Choroid plexus epithelial cell (primary cell): ENCODE measurements around the gene ABCC12.

Experiments used
- DNase-seq: peaks from one replicate; pipeline ENCODE4 v3.0.0-alpha.2; 2010; ENCODE audit warnings: low read depth
- H3K4me3 ChIP-seq: 2 replicates; pipeline ENCODE4 v1.5.1; 2011; ENCODE audit warnings: low read depth, mild to moderate bottlenecking, control low read depth, low read length, moderate library complexity
- CTCF ChIP-seq: conservative IDR thresholded peaks from 2 replicates; pipeline ENCODE4 v1.5.1; 2011; ENCODE audit warnings: low read depth, mild to moderate bottlenecking, control low read depth, inconsistent platforms, low read length, moderate library complexity

Gene ABCC12

DNA sequence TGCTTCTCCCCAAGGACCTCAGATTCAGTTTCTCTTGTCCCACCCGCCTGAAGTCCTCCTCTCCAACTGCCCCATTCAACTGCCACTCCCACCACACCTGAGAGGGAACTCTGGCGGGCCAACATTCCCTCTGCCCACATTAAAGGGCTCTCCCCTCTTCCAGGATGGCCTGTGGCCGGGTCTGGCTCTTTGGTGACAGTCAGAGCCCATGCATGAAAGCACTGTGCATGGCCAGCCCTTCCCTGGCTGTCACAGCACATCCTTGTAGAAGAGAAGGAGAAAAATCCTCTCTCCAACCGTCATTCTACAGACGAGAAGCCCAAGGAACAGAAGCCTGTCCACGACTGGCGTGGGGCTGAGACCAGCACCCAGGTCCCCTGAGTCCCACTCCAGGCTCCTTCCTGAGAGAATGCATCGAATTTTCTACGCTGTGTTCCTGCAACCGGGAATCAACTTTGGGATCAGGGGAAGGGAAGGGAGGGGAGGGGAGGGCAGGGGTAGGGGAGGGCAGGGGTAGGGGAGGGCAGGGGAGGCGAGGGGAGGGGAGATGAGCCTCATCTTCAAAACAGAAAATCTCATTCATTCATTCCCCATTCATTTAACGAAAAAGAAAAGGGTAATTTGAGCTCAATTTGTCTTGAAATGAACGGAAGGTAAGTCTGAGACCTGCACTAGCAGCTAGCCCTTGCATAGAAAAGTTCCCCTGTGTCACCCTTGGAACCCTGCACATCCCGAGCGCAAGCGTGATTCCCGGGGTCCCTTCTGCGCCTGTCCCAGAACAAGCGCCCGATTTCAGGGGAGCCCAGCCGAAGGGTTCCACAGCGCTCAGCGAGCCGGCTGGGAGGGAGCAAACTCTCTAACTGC is at the start of gene ABCC12:
TSS of gene ABCC12 (minus strand) at position 68 of the 864 bp plus-strand sequence. CDS start 9,569 bp downstream, outside the sequence.
- no peak for DNase-seq
- TF ChIP-seq CTCF: no peak
- peak within 1 kb of the TSS; percentile 26 for H3K4me3 ChIP-seq

DNA sequence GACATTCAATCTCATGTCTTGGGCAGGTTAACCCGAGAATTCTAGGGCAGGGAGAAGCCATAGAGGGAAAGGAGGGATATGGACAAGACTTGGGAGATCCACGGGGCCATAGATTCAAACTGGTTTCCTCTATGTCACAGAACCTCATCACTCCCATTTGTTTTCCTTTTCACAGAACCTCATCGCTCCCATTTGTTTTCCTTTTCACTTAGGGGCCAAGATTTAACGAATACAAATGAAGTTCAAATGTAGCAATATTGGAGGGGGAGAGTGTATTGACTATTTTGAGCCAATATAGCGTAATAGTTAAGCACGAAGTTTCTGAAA is 49.0 kb upstream of the ABCC12 start:
- no peak for TF ChIP-seq CTCF
- no peak overlapping the region for H3K4me3 ChIP-seq
- no peak for DNase-seq

DNA sequence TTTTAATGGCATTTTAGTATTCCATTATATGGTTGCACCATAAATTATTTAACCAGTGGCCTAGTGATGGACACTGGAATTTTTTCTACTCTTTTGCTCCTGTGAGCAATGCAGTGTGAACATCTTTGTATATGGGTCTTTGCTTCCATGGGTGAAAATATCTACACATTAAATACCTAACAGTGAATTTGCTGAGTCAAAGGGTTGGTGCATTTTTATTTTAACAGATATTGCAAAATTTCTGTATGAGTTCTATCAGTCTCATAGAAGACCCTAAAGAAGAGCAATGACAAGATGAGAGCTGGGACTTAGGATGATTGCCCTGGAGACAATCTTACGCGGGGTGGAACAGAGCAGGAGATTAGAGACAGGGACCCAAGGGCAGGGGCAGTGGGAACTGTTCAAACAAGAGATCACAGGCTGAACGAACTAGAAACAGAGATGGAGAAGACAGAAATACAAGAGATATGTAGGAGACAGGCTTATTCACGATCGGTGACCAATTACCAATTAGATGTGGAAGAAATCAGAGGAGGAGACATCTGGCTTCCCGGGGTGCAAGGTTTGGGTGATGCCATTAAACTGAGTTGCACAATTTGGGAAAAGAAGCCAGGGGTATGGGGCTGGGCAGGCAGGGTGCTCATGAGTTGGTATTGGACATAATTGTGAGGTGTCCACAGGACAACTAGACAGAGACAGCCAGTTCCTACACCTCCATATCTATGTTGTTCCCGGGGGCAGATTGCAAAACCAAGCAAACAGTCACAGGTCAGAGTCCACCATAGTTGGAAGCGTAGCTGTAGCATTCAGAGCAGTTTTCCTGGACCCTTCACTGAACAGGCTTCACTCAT is 48.4 kb upstream of the ABCC12 start:
- no peak for TF ChIP-seq CTCF
- no peak overlapping the region for H3K4me3 ChIP-seq
- no peak for DNase-seq

DNA sequence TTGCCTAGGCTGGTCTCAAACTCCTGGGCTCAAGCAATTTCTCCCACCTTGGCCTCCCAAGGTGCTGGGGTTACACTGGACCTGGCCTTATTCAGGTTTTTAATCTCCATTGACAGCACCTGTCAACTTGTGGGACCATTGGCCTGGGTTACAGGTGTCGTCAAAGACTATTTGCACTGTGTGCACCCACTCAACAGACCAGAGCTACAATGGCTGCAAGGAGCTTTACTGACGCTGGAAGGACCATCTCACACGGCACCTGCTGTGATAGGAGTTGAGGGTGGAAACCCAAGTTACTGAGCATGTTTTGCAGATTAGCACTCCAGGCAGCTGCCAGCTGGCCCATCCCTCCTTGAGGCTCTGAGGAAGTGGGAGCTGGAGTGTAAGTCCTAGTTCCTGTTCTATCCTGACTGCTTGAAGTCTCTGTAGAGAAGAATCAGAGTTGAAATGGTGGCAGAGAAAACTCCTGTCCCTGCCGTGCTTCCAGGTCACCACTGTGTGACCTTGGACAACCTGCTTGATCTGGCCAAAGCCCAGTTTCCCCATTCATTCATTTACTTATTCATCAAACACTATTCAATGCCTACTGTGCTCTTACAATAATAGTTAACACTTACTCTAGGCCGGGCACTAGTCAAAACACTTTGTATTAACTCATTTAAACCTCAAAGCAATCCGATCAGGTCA is 45.9 kb upstream of the ABCC12 start:
- no peak for TF ChIP-seq CTCF

GRCh38 chr16:48197294-48197693 is 41.5 kb upstream of the ABCC12 start:
- no peak overlapping the region for H3K4me3 ChIP-seq
- TF ChIP-seq CTCF: no peak
- no peak for DNase-seq

More for the DNA sequence above, 45.9 kb upstream of the ABCC12 start:
- no peak for DNase-seq
- H3K4me3 ChIP-seq: no peak overlapping the region

DNA sequence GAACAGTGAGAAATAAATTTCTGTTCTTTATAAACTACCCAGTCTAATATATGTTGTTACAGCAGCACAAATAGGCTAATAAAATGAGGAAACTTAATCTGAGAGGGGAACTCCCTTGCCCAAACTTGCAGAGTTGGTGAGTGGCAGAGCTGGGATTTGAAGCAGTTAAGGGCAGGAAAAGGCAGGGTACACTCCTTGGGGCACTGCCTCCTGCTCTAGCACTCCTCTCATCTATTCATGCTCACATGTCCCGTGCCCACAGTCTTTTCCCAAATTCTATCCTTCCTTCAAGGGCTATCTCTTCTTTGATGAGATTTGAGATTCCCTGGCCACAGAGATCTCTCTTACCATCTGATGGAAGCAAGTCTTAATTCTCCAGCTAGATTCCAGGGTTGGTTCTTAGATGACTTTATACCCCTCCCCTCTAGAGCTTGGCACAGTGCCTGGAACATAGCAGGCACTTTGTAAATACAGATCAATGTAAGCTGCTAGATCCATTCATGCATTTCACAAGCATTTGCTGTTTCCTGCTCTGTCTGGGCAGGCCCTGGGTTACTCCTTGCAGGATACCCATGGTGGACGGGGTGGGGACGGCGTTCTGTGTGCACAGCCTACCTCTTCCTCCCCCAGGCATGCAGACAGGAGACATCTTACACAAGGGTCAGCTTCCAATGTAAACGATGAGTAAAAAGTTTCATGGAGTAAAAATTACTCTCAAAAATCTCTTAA is 39.2 kb upstream of the ABCC12 start:
- no peak for TF ChIP-seq CTCF
- peak; percentile 77 for DNase-seq
- no peak overlapping the region for H3K4me3 ChIP-seq
